ENCODE measurements around the gene NBEA. TPM values are rescaled to one million over a fixed set of nuclear protein-coding genes. Genes with fewer than 3 reads are reported as not detected.

The NBEA gene
- total RNA-seq, 1 experiment from 2014 or later = 3.3 TPM

- POLR2A ChIA-PET = no interaction called here
- no TSS peak for BruUV-seq (replicated peaks)
- TF ChIP-seq CTCF (IDR thresholded peaks at IDR 0.05; ENCODE audit: unreplicated experiment) = no peak
- CTCF ChIA-PET = interaction anchor here (0.6 to 3.7 kb wide), 3 partner anchors 10 to 1243 kb away, joined by 4 to 24 read pairs (median 7); no protein-coding TSS in a partner anchor
- DNase-seq (ENCODE audit: unreplicated experiment) = no peak
- no peak overlapping the region for H3K4me3 Mint-ChIP-seq (ENCODE audit: unreplicated experiment)
- no peak overlapping the region for H3K27ac Mint-ChIP-seq (ENCODE audit: low read depth, unreplicated experiment)
- intact Hi-C loops (cut with micrococcal nuclease) = no loop called here
- H3K36me3 Mint-ChIP-seq (ENCODE audit: insufficient read depth, unreplicated experiment) = peaks cover 7% of the 10 kb centered on the region
- no peaks in the 10 kb centered on the region for H3K9me3 Mint-ChIP-seq (ENCODE audit: unreplicated experiment)
- H3K4me1 Mint-ChIP-seq (ENCODE audit: insufficient read depth, unreplicated experiment) = no peaks in the 10 kb centered on the region
- no peaks in the 10 kb centered on the region for H3K27me3 Mint-ChIP-seq (ENCODE audit: insufficient read depth, unreplicated experiment)
These were observed 769.8 kb downstream of the NBEA start for GRCh38 chr13:35711909-35712308.

DNA sequence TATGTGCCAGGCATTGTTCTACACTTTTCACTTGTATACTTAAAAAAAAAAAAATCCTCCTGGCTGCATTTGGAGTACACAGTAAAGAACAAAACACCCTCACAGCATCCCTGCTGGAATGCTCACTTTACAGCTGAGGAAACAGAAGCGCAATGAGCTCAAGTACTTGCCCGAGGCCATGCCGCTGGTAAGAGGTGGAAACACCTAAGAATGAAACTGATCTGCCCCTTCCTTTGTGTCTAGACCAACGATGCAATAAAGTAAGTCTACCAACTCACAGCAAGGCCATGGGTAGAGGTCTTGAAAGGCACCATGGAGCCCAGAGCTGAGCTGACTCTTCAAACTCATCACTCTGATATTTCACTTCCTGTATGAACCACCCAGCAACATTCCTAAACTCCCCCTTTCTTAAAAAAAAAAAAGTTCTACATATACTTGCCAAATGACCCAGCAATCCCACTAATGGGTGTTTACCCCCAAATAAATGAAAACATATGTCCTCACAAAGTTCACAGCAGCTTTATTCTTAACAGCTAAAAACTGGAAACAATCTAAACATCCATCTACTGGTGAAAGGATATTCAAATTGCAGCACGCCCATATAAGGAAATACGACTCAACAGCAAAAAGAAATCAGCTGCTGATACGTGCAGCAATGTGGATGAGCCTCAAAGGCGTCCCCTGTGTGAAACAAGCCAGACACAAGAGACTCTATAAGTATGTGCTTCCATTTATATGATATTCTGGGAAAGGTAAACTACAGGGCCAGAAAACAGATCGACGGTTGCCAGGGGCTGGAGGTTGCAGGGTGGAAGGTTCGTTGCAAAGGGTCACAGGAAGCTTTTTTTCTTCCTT, 771.1 kb downstream of the NBEA start:
- H3K36me3 Mint-ChIP-seq (ENCODE audit: insufficient read depth, unreplicated experiment) = peaks cover 7% of the 10 kb centered on the region
- DNase-seq (ENCODE audit: unreplicated experiment) = no peak
- no TSS peak for BruUV-seq (replicated peaks)
- no peaks in the 10 kb centered on the region for H3K9me3 Mint-ChIP-seq (ENCODE audit: unreplicated experiment)
- no peak overlapping the region for H3K4me3 Mint-ChIP-seq (ENCODE audit: unreplicated experiment)
- H3K4me1 Mint-ChIP-seq (ENCODE audit: insufficient read depth, unreplicated experiment) = no peaks in the 10 kb centered on the region
- intact Hi-C loops (cut with micrococcal nuclease) = no loop called here
- ChIA-PET POLR2A (interaction anchor here (0.6 kb wide), 2 partner anchors 44 to 433 kb away, joined by 3 read pairs; no protein-coding TSS in a partner anchor), CTCF (interaction anchor here (0.6 to 1.6 kb wide), 5 partner anchors 10 to 916 kb away, joined by 4 to 7 read pairs (median 6); no protein-coding TSS in a partner anchor)
- no peak overlapping the region for H3K27ac Mint-ChIP-seq (ENCODE audit: low read depth, unreplicated experiment)
- no peak for TF ChIP-seq CTCF (IDR thresholded peaks at IDR 0.05; ENCODE audit: unreplicated experiment)
- no peaks in the 10 kb centered on the region for H3K27me3 Mint-ChIP-seq (ENCODE audit: insufficient read depth, unreplicated experiment)

- ChIA-PET POLR2A (no interaction called here), CTCF (interaction anchor here (0.7 to 0.9 kb wide), 2 partner anchors 84 to 97 kb away, joined by 3 to 7 read pairs; no protein-coding TSS in a partner anchor)
- TF ChIP-seq CTCF (IDR thresholded peaks at IDR 0.05; ENCODE audit: unreplicated experiment) = no peak
- H3K27me3 Mint-ChIP-seq (ENCODE audit: insufficient read depth, unreplicated experiment) = no peaks in the 10 kb centered on the region
- no peak overlapping the region for H3K27ac Mint-ChIP-seq (ENCODE audit: low read depth, unreplicated experiment)
- no TSS peak for BruUV-seq (replicated peaks)
- H3K9me3 Mint-ChIP-seq (ENCODE audit: unreplicated experiment) = no peaks in the 10 kb centered on the region
- no peaks in the 10 kb centered on the region for H3K4me1 Mint-ChIP-seq (ENCODE audit: insufficient read depth, unreplicated experiment)
- H3K36me3 Mint-ChIP-seq (ENCODE audit: insufficient read depth, unreplicated experiment) = peaks cover 7% of the 10 kb centered on the region
- H3K4me3 Mint-ChIP-seq (ENCODE audit: unreplicated experiment) = no peak overlapping the region
- DNase-seq (ENCODE audit: unreplicated experiment) = no peak
- intact Hi-C loops (cut with micrococcal nuclease) = no loop called here
These were observed 772.1 kb downstream of the NBEA start for GRCh38 chr13:35714121-35714520.

DNA sequence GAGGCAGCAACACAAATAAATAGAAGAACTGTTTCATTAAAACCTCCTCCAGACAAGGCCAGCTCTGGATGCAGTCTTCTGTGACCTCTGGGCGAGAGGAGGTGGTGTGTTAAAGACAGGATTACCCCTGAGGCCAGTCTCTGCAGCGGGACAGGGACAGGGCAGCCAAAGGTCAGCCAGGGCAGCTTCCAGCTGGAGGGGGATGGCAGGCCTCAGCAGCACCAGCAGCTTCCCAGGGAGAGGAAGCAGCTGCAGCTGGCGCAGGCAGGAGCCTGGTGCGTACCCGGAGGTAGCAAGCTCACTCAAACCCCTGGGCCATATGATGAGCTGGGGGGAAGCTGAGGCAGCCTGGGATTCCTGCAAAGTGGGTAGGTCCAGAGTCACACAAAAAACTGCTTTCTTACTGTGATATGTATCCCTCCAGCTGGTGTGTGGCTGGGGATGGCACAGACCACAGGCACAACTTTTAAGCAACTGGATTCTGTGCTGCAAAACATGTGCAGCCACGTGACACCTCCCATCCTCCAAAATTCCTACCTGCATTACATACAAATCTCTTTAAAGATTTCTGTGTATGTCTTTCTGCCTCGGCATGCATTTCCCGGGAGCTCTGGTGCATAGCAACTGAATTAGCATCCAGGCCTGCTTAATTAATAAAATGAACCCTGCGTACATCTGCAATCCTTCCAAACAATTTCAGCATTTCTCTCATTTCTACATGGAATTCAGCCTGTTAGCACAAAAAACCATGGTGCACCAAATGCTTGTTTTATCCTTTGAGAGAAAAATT, 772.7 kb downstream of the NBEA start:
- no peak overlapping the region for H3K4me3 Mint-ChIP-seq (ENCODE audit: unreplicated experiment)
- H3K9me3 Mint-ChIP-seq (ENCODE audit: unreplicated experiment) = no peaks in the 10 kb centered on the region
- H3K4me1 Mint-ChIP-seq (ENCODE audit: insufficient read depth, unreplicated experiment) = no peaks in the 10 kb centered on the region
- H3K27me3 Mint-ChIP-seq (ENCODE audit: insufficient read depth, unreplicated experiment) = no peaks in the 10 kb centered on the region
- ChIA-PET CTCF (interaction anchor here (0.5 to 3.6 kb wide), 4 partner anchors 40 to 98 kb away, joined by 3 to 21 read pairs (median 5); no protein-coding TSS in a partner anchor), POLR2A (no interaction called here)
- DNase-seq (ENCODE audit: unreplicated experiment) = no peak
- peaks cover 7% of the 10 kb centered on the region for H3K36me3 Mint-ChIP-seq (ENCODE audit: insufficient read depth, unreplicated experiment)
- no TSS peak for BruUV-seq (replicated peaks)
- intact Hi-C loops (cut with micrococcal nuclease) = no loop called here
- TF ChIP-seq CTCF (IDR thresholded peaks at IDR 0.05; ENCODE audit: unreplicated experiment) = no peak
- H3K27ac Mint-ChIP-seq (ENCODE audit: low read depth, unreplicated experiment) = no peak overlapping the region

Measured in MCF 10A (cell line).